HepG2 (cell line): ENCODE data around the gene CCDC197. TPM values are rescaled to one million over a fixed set of nuclear protein-coding genes. Genes with fewer than 3 reads are reported as not detected.
A peak's percentile ranks its signal among the peaks of the same experiment; 100 is the strongest.

ENCODE experiments used
- ARHGAP35 ChIP-seq: sonication (generic); formaldehyde crosslinking; IDR thresholded peaks from 2 replicates; pipeline ENCODE4 v1.9.0; 2022; ENCODE audit warnings: mild to moderate bottlenecking, inconsistent platforms, moderate library complexity, missing genetic modification reagents, borderline replicate concordance
- CBX2 ChIP-seq, 2 experiments: fragments of 200-600 bp in 1 of 2; sonication (generic); formaldehyde crosslinking in 1 of 2; IDR thresholded peaks; 2 replicates each; pipeline versions ENCODE4 v1.7.0 to v1.8.1; 2018 to 2022; ENCODE audit warnings: low read depth in 2 of 2, low read length in 1 of 2, mild to moderate bottlenecking in 1 of 2, missing genetic modification reagents in 1 of 2
- CTCF ChIP-seq: sonication (generic); formaldehyde crosslinking; IDR thresholded peaks from 2 replicates; pipeline ENCODE4 v1.5.0; 2020; ENCODE audit warnings: mild to moderate bottlenecking, missing genetic modification reagents, moderate library complexity
- HNF4G ChIP-seq, 2 experiments: sonication (generic) in 1 of 2; formaldehyde crosslinking in 1 of 2; IDR thresholded peaks; 2 replicates each; pipeline versions ENCODE4 v1.4.0 to v1.6.1; 2011 to 2020; ENCODE audit warnings: borderline replicate concordance in 2 of 2, low read depth in 2 of 2, mild to moderate bottlenecking in 2 of 2, low read length in 1 of 2, missing genetic modification reagents in 1 of 2, moderate library complexity in 1 of 2
- NBN ChIP-seq: fragments of 450-650 bp; conservative IDR thresholded peaks from 2 replicates; pipeline ENCODE4 v1.6.1; 2017
- ONECUT2 ChIP-seq: sonication (generic); formaldehyde crosslinking; IDR thresholded peaks from 2 replicates; pipeline ENCODE4 v1.4.0; 2020; ENCODE audit warnings: missing genetic modification reagents
- PHF8 ChIP-seq: sonication (generic); formaldehyde crosslinking; IDR thresholded peaks from 2 replicates; pipeline ENCODE4 v1.5.0; 2020; ENCODE audit warnings: missing genetic modification reagents
- RCOR2 ChIP-seq: IDR thresholded peaks from 2 replicates; pipeline ENCODE4 v1.6.1; 2016; ENCODE audit warnings: missing biosample characterization, missing genetic modification reagents
- THAP8 ChIP-seq: sonication (generic); formaldehyde crosslinking; IDR thresholded peaks from 2 replicates; pipeline ENCODE4 v1.5.1; 2020; ENCODE audit warnings: missing genetic modification reagents, mild to moderate bottlenecking, borderline replicate concordance
- ZBTB38 ChIP-seq: sonication (generic); formaldehyde crosslinking; IDR thresholded peaks from 2 replicates; pipeline ENCODE4 v1.5.1; 2020; ENCODE audit warnings: mild to moderate bottlenecking, missing genetic modification reagents
- ZHX1 ChIP-seq: sonication (generic); formaldehyde crosslinking; IDR thresholded peaks from 2 replicates; pipeline ENCODE4 v1.8.1; 2022; ENCODE audit warnings: low read depth, mild to moderate bottlenecking, missing genetic modification reagents
- ZNF354B ChIP-seq: sonication (generic); formaldehyde crosslinking; IDR thresholded peaks from 2 replicates; pipeline ENCODE4 v1.8.0; 2022; ENCODE audit warnings: mild to moderate bottlenecking, missing genetic modification reagents
- ZNF687 ChIP-seq: sonication (generic); formaldehyde crosslinking; IDR thresholded peaks from 2 replicates; pipeline ENCODE4 v1.5.1; 2020; ENCODE audit warnings: mild to moderate bottlenecking, missing genetic modification reagents, moderate library complexity
- ZNF775 ChIP-seq: sonication (generic); formaldehyde crosslinking; IDR thresholded peaks from 2 replicates; pipeline ENCODE4 v1.4.0; 2020; ENCODE audit warnings: missing genetic modification reagents, mild to moderate bottlenecking, moderate library complexity, borderline replicate concordance
- ZNF788 ChIP-seq: sonication (generic); formaldehyde crosslinking; IDR thresholded peaks from 2 replicates; pipeline ENCODE4 v1.5.0; 2020; ENCODE audit warnings: mild to moderate bottlenecking, missing genetic modification reagents, borderline replicate concordance
- polyA plus RNA-seq, 8 experiments: library from polyadenylated mRNA; depleted of rRNA in 3 of 8; stranded (reverse) in 7 of 8; unstranded in 1 of 8; fragments of >200 nt; fragmentation: Illumina TruSeq in 4 of 8; extraction: Trizol in 4 of 8; gene quantifications; 2 replicates each; pipeline versions ENCODE4 v1.2.1 to v1.2.3, GENCODE V29; 2011 to 2016; ENCODE audit warnings: low read depth in 4 of 8, missing spikeins in 1 of 8, mixed read lengths in 1 of 8; ENCODE audit not compliant: insufficient read depth in 1 of 8
- total RNA-seq, 5 experiments: library from RNA; depleted of rRNA; stranded (reverse); fragments of >200 nt; fragmentation: Illumina TruSeq; extraction: Trizol; gene quantifications; 2 replicates each; pipeline ENCODE4 v1.2.3, GENCODE V29; 2016; ENCODE audit warnings: low read depth in 1 of 5
- TF ChIP-seq, protein P1 (sequence below): sonication (generic); formaldehyde crosslinking; IDR thresholded peaks from 2 replicates; pipeline ENCODE4 v1.5.0; 2020; ENCODE audit warnings: missing genetic modification reagents
- TF ChIP-seq, protein P2 (sequence below): IDR thresholded peaks from 2 replicates; pipeline ENCODE4 v1.6.1; 2012; ENCODE audit warnings: inconsistent platforms

The CCDC197 gene
- total and polyA plus RNA-seq, 2 of the 13 experiments (the other 11 are each of a cell fraction or from before 2014, with no cell fraction given) = 0.11 to 0.13 TPM

- TF ChIP-seq ZNF788 (no peak), CTCF (CRISPR knock-in tag) (no peak), ZBTB38 (CRISPR knock-in tag) (0 out of 2 replicates have a peak, but pooled peaks have one; percentile 26), ONECUT2 (CRISPR knock-in tag) (no peak), RCOR2 (0 out of 2 replicates have a peak, but pooled peaks have one; percentile 3), NBN (no peak), CBX2 (IDR thresholded peaks at IDR 0.05; ENCODE audit: low read depth, low read length) (no peak), CBX2 (CRISPR knock-in tag; IDR thresholded peaks at IDR 0.05; ENCODE audit: low read depth) (no peak), PHF8 (CRISPR knock-in tag) (no peak), ZNF775 (CRISPR knock-in tag) (no peak), THAP8 (CRISPR knock-in tag) (no peak), ZNF354B (CRISPR knock-in tag) (0 out of 2 replicates have a peak, but pooled peaks have one; percentile 28), ZHX1 (no peak), ZNF687 (peak; percentile 69), ARHGAP35 (no peak), HNF4G (IDR thresholded peaks at IDR 0.05; ENCODE audit: borderline replicate concordance, low read depth, low read length) (no peak), HNF4G (CRISPR knock-in tag; IDR thresholded peaks at IDR 0.05; ENCODE audit: borderline replicate concordance, low read depth) (no peak)
- TF ChIP-seq, protein P1, sequence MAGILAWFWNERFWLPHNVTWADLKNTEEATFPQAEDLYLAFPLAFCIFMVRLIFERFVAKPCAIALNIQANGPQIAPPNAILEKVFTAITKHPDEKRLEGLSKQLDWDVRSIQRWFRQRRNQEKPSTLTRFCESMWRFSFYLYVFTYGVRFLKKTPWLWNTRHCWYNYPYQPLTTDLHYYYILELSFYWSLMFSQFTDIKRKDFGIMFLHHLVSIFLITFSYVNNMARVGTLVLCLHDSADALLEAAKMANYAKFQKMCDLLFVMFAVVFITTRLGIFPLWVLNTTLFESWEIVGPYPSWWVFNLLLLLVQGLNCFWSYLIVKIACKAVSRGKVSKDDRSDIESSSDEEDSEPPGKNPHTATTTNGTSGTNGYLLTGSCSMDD (CRISPR knock-in tag) = no peak
- TF ChIP-seq, protein P2, sequence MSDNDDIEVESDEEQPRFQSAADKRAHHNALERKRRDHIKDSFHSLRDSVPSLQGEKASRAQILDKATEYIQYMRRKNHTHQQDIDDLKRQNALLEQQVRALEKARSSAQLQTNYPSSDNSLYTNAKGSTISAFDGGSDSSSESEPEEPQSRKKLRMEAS = no peak; the same call in 1 of the 2 replicates
These were observed 43.2 kb upstream of the CCDC197 start (continued) for GRCh38 chr14:93953739-93954515.
